HG03342 (cell line): ENCODE data around the gene ZNF831.

Source experiments
- ATAC-seq: cut with Tn5 transposase; IDR thresholded peaks from one replicate; pipeline ENCODE4 v1.9.1; 2021; ENCODE audit warnings: mild to moderate bottlenecking, moderate library complexity; ENCODE audit not compliant: unreplicated experiment

ZNF831 gene

DNA sequence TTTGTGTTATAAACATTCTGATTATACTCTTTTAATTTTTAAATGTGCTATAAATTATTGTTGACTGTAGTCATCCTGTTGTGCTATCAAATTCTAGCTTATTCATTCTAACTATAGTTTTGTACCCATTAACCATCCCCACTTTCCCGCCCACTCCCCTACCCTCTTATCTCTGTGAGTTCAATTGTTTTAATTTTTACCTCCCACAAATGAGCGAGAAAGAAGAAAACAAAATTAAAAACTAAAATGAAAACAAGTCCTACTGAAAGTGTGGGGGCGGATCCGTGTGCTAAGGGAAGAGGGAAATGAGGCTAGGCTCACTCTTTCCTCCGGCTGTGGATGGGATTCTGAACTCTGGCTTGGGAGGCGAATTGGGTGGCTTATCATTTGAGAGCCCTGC, 6.6 kb upstream of the ZNF831 start:
- no peak for ATAC-seq

DNA sequence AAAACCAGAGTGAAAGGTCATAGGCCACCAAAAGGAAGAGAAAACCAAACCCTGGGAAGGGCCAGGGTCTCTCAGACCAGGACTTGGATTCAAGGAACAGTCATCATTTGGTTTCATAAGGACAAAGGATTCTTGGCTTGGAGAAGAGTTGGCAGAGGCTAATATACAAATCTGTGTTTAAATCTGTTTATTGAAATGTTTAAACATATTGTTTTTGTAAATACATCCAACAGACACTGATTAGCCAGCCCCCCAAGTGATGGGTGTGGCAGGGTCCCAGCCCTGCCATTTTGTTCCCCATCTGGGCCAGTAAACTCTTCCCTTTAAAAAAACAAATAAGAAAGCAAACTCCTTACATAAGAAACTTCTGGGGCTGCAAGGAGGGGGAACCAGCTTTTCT, 6.1 kb upstream of the ZNF831 start:
- no peak for ATAC-seq

DNA sequence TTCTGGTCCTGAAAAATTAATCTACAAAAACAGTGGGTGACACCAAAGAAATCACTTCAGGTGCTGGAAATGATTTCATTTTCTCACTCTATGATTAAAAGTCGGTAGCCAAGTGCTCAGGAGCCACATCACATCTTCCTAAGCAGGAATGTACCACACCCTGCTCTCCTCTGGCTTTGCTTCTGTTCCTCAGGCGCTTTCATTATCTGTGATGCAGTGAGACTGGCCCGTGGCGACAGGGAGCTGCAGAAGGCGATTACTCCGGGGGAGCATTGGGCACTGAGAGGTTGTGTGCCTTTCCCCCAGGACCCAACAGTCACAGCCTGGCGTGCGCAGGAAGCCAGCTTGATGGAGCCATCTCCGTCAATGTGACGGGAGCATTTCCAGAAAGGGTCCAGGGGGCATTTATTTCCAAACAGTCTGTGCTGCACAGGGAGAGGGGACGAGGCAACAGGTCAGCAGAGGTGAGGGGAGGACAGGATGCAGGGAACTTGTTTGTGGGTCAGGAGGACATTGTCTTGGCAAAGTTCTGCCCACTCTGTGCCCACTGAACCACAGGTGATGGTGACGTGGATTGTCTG, 5.6 kb upstream of the ZNF831 start:
- no peak for ATAC-seq

DNA sequence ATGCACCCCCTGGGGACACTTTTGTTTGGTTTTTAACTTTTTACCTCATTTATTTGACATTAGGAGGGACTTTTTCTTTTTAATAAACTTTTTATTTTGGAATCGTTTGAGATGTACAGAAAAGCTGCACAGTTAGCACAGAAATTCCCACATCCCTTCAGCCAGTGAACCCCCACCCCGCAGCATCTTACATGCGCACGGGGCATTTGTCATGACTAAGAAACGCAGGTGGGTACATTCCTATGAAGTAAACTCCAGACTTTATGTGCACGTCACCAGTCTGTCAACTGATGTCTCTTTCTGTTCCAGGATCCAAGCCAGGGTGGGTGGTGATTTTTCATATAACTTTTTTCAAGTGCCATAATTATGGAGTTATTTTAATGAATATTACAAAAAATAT, 4.9 kb upstream of the ZNF831 start:
- ATAC-seq: no peak

DNA sequence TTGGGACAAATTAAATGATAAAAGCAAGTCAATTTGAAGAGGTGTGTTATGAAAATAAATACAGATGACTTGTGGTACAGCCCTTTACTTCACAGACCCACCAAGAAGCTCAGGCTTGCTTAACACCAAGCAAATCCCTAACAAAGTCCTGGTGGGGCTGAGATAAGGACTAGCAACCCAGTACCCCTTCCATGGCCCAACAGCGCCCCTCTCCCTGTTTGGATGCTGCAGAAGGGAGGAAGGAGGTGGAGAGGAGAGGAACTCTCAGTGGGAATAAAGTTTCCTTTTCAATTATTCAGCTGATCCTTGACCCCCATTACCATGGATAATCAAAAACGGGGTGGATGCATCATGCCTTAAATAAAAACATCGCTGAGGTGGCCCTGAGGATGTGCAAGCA, 4.5 kb upstream of the ZNF831 start:
- no peak for ATAC-seq

DNA sequence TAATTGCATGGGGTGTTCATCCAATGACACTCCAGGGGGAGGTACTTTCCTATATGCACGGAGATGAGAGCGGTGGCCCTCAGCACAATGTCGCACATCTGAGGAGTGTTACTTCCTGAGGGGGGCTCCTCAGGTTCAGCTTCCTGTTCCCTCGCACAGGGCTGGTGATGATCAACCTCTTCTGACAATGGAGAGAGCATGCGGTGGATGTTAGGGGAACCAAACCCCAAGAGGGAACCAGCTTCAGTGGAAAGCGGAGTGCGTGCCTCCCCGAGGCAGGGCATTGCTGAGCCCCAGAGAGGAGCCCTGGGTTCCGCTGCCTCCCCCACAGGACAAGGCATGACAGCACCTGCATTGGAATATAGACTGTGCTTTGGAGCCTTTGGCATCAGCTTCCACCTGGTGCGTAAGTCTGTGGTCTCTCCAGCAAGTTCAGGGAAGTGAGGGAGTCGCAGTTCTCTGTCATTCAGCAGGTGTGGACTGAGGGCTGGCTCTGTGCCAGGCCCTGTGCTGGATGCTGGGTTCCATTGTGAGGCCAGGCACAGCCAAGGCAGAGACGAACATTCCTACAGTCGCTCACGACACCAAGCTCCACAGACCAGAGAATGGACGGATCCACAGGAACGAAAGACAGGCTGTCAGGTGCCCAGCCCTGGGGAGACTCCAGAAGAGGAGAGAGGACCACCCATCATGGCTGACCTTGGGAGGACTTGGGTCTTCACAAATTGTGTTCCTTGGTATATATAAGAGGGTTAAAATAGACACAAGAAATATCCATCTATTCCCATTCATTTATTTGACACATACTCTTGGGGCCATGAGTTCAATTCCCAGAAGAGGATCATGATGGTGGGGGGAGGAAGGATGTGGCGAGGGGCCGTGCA, 3.9 kb upstream of the ZNF831 start:
- ATAC-seq: no peak

DNA sequence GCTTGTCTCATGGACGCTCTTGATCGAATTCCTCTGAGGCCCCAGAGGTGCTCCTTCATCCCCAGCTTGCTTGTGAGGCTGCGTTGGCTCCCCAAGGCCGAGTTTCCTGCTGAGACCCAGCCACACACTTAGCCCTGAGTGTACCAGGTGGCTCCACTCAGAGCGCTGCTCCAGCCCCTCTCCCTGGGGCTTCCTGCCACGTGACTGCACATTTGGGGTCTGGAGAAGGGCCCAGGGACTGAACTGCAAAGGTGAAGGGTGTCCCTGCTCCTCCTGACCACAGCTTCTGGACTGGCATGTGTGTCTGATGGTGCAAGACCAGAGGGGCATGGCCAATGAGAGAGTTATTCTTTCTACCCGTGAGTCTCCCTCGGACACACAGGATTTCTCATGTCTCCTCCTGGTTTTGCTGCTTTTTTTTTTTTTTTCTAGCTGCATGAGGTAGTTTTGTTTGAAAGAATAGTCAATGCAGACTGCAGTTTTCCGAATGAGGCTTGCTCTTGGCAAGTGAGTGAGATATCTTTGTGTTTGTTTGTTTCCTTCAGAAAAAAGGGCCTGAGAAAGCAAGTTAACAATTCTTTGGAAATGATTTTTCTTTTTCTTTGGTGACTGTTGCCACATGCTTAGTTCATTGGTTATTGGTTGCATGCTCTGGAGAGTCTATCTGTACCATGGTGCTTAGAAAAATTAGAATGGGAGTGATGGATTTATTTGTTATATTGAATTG, 3.1 kb upstream of the ZNF831 start:
- ATAC-seq: no peak

DNA sequence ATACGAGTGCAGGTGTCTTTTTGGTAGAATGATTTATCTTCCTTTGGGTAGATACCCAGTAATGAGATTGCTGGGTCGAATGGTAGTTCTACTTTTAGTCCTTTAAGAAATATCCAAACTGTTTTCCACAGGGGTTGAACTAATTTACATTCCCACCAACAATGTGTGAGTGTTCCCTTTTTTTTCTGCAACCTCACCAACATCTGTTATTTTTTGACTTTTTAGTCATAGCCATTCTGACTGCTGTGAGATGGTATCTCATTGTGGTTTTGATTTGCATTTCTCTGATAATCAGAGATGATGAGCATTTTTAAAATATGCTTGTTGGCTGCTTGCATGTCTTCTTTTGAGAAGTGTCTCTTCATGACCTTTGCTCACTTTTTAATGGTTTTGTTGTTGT, 1.9 kb upstream of the ZNF831 start:
- no peak for ATAC-seq

DNA sequence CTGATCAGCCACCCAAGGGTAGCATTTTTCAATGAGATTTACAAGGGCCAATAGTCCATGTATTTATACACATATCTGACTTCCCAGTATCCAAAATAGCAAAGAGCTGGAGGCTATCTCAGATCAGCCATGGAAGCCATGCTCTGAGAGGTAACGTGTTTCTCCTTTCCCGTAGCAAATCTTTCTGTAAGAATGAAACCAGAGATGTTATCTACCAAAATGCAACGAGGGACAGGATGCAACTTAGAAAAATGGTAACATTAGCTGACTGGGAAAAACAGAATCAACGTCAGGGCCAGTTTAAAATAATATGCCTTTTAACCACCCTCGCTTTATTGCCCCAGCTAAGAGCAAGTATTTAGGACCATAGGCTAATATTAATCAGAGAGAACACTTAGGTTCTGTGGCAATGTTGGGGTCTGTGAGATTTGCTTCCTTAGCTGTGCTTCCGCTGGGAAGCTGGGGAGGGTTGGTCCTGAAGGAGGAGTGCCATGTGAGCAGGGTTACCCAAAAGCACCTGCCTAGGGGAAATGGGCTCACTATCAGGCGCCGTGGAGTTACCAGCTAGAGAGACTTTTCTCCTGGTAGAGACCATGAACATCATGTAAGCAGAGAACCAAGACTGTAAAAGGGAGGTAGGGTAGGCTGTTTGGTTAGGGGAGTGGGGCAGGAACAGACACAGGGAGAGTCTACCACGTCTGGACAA, 1.2 kb downstream of the ZNF831 start:
- ATAC-seq: no peak

DNA sequence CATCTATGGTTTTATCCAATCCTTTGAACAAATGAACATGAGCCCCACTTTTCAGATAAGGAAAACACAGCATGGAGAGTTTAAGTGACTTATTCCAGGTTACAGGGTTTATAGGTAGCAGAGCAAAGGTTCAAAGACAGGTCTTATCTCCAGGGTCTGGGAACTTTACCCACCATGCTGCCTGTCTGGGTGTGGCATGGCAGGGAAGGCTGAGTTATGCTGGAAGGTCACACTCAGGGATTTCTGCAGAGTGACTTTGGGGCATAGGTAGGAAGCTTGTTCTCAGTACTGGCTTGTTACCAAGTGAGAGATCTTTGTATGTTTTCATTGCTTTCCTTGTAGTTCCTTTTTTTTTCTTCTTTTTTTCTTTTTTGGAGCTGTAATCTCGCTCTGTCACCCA, 1.8 kb downstream of the ZNF831 start:
- ATAC-seq: no peak

DNA sequence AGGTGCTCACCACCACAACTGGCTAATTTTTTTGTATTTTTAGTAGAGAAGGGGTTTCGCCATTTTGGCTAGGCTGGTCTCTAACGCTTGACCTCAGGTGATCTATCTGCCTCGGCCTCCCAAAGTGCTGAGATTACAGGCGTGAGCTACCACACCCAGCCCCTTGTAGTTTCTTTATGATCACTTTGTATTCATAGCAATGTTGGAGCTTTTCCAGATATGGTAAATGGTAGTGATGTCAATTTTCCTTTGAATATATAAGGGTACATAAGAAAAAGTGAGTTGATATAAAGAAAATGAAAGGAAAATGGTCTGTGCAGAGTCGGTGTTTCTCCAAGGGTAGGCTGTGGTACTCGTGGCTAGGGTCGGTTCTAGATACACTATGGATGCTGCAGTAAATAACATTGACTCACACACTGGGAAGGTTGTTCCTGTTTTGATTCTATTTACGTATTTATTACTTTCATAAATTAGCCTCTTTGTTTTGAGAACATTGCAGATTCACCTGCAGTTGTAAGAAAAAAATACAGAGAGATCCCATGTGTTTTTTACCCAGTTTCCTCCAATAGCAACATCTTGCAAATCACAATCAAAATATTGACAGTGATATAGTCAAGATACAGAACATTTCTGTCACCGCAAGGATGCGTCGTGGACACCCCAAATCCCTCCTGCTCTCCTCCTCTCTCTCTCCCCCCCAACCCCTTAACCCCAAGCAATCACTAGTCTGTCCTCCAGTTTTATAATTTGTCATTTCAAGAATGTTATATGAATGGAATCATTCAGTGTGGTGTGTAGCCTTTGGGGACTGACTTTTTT, 2.5 kb downstream of the ZNF831 start:
- no peak for ATAC-seq

DNA sequence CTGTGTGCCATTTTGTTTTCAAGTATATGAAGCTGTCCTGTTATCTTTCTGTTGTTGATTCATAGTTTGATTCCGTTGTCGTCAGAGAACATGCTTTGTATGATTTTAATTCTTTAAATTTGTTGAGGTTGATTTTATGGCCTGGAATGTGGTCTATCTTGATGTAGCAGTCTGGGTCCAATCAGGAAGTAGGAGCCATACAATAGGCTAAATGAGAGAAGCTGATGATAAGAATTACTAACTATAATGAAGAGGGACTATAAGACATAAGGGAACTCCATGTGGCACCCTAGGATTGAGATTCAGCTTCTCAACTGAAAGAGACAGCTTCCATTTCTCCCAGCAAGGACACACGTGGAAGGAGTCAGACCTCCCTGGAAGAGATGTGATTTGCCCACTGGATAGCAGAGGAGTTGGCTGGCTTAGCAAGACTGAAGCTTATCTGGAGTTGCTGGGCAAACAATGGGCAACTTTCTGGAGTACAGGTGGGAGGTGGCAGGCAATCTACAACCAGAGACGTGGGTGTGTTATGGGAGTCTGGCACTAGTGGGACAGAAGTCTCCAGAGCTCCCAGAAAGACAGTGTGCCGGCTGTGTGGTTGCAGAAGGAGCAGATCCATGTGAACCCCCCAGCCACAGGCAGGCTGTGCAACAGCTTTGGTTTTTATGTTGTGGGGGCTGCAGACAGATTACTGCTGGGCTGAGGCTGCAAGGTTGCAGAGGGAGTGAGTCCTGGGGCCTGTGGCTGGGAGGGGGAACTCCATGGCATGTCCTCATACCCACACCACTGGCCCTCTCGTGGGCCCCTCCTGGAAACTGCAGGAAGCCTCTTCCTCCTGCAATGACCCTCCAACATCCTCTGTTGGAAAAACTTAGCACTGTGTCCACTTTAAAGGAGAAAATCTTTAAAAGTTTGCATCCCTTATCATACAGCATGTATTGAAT, 7.1 kb downstream of the ZNF831 start:
- no peak for ATAC-seq

DNA sequence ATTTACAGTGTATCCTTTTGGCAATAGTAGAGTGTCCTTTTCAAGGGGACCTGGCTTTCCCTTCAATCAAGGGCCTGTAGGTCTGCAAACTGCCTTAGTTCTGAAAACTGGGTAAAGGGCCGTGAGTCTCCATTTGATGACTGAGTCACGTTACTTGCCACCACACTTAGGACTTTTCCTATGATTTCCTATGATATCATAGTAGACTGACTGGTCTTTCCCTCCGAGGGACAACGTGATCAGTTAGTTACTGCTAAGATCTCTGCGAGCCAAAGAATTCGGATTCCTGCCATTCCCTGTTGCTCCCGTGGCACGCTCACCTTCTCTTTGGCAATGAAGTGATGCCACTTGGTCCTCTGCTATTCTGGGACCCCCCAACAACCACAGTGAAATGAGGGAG, 8.4 kb downstream of the ZNF831 start:
- ATAC-seq: no peak

DNA sequence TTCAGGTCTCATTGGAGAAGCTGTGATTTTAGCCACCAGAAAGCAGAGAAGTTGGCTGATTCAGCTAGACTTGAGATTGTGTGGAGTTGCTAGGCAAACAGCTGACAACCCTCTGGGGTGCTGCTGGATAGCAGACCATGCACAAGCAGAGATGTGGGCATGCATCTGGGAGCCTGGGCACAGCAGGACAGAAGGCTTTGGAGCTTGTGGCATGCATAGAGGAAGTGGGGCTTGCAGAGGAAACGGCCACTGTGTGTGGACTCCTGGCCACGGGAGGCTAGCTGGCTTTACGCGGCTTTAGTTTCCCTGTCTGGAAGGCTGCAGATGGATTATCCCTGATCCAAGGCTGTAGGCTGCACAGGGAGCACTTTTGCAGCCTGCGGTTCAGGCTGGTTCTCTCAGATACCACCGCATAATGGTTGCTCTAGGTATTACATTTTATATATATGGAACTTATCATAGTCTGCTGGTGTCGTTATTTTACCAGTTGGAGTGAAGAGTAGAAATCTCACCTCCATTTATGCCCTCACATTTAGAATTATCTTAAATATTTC, 10.4 kb downstream of the ZNF831 start:
- no peak for ATAC-seq

DNA sequence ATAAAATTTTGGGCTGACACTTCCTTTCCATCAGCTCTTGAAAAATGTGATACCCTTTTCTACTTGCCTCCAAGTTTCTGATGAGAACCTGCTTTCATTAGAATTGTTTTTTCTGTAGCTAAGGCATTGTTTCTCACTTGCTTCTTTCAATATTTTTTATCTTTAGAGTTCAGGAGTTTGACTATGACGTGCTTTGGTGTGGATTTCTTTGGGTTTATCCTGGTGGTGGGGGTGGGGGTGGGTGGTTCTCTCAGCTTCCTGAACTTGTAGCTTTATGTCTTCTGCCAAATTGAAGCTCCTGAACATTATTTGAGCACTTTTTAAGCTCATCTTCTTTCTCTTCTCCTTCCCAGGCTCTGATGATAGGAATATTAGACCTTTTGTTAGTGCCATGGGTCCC, 11.4 kb downstream of the ZNF831 start:
- ATAC-seq: no peak

DNA sequence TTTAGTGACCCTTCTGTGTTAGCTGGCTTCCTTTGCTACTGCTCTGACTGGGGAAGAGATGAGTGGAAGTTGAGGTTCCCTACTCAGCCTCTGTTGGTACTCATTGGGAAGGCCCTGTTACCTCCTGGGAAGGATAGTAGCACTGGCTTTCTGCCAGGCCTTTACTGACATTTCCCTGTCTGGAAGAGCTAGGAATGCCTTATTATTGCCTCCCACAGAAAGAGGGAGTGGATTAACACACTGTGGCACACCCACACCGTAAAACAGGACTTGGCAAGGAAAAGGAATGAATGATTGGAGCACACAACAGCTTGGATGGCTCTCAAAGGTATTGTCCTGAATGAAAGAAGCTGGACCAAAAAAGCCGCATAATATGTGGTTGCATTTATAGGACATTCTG, 12.2 kb downstream of the ZNF831 start:
- no peak for ATAC-seq

DNA sequence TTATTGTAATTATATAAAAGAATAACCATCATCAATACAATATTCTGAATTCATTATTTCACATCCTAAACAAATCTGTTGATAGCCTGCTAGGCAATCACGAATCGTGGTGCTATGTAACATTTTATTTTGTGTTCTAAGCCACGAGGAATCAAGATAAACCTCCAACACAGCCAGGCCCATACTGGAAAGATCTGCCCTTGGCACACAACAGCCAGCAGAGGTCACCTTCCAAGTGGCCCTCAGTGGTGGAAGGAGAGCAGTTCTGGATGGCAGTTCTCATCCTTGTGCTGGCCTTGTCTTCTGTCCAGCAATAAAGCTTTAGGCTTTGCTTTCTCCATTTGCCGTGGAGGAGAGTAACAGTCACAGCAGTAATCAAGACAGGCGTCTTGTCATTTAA, 13.2 kb downstream of the ZNF831 start:
- ATAC-seq: no peak

DNA sequence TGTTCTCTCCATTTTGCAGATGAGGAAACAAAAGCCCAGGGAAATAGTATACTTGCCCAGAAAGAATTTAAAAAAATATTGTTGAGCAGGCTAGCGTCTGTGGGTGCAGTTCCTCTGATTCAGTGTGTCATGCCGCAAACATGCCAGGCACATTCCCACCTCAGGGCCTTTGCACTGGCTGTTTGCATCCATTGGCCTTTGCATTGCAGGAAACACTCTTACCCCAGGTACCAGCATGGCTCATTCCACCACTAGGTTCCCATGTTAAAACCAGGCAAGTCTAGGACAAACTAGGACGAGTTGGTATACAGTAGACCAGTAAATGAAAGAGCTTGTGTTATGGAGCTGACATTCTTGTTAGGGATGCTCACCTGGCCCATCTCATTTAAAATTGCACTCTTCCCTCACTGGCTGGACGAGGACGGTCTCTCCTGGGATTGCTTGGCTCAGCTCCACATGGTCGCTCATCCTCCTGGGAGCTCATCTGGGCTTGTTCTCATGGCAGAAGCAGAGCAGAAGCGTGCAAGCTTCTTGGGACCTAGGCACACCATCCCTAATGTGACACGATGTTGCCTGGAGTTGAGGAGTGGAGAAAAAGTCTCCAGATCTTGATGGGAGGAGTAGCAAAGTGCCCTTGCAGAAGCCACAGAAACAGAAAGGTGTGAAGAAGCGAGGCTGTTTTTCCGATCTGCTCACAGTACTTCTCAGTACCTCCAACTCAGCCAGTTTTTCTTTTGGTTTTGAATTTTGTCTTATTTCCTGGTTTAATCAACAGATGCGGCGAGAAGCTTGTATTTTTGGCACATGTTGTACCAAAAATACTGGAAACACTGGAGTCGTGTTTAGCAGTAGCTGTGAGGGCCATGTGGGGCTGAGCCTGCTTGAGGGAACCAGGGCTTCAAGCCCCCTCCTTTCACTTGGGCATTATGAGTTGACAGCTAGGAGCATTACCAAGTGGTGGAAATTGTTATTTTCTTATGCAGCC, 13.9 kb downstream of the ZNF831 start:
- ATAC-seq: no peak
